ENCODE results near the gene SP3. TPM values are rescaled to one million over a fixed set of nuclear protein-coding genes. Genes with fewer than 3 reads are reported as not detected.

Gene SP3
- 100 to 1,000 TPM in 1 of 4 donors, 10 to 100 TPM in 3; 69.3 to 175 (median 82.9) TPM for total RNA-seq

- DNase-seq (ENCODE audit: low spot score) (peak; percentile 88), ATAC-seq (ENCODE audit: low FRiP score) (peak; percentile 92)
- TF ChIP-seq, protein P1, sequence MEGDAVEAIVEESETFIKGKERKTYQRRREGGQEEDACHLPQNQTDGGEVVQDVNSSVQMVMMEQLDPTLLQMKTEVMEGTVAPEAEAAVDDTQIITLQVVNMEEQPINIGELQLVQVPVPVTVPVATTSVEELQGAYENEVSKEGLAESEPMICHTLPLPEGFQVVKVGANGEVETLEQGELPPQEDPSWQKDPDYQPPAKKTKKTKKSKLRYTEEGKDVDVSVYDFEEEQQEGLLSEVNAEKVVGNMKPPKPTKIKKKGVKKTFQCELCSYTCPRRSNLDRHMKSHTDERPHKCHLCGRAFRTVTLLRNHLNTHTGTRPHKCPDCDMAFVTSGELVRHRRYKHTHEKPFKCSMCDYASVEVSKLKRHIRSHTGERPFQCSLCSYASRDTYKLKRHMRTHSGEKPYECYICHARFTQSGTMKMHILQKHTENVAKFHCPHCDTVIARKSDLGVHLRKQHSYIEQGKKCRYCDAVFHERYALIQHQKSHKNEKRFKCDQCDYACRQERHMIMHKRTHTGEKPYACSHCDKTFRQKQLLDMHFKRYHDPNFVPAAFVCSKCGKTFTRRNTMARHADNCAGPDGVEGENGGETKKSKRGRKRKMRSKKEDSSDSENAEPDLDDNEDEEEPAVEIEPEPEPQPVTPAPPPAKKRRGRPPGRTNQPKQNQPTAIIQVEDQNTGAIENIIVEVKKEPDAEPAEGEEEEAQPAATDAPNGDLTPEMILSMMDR (IDR thresholded peaks at IDR 0.05), result no peak
Measured at GRCh38 chr2:173965372-173966025, at the start of gene SP3. TSS of gene SP3 (minus strand) at chr2:173965373. CDS start at chr2:173965171, 202 bp downstream.

DNA sequence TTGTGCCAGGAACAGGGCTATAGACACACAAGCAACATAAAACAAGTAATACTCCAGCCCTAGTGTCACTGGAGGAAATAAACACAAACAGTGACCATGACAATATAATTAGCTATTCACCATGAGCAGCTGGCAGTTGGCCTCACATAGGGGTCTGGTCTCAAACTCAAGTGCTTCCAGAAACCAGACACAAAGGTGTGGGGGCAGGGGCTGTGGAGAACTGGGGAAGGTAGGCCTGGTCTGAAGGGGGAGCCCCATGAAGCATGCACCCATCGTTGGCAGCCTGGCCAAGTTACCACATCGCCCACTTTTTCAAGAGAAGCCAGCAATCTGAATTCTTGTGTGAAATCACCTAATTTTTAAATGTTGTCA is 49.5 kb upstream of the SP3 start:
- no peak for ATAC-seq (ENCODE audit: low FRiP score)
- no peak for DNase-seq (ENCODE audit: low spot score)
- TF ChIP-seq, protein P1 (IDR thresholded peaks at IDR 0.05), result no peak

DNA sequence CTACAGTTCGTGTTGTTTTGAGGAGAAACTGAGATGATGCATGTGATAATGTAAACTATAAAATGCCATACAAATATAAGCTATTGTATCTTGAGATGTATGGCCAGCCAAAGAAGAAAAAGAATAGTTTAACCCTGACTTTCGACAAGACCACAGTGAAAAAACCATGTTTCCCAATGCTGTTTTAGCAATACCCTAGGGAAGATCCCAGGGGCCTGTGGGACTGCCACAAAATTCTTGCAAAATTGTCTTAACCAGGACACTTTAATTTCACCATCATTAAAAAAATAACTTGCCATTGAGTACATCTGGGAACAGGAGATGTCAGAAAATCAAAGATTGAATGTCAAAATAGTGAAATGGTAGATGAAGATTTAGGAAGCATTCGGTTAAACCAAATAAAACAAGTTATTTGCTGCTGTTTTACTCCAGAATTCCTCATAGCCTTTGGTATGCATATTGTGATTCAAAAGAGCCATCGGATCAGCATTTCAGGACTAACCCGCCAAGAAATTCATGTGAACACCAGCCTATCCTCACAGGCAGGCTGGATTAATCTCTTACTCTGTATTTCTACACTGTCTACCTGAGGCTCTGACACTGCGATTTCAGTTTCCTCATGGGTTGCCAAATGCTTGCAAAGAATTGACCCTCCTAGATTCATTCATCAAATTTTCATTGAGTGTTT is 49.0 kb upstream of the SP3 start:
- TF ChIP-seq, protein P1 (IDR thresholded peaks at IDR 0.05), result no peak
- ATAC-seq (ENCODE audit: low FRiP score), result no peak
- no peak for DNase-seq (ENCODE audit: low spot score)

DNA sequence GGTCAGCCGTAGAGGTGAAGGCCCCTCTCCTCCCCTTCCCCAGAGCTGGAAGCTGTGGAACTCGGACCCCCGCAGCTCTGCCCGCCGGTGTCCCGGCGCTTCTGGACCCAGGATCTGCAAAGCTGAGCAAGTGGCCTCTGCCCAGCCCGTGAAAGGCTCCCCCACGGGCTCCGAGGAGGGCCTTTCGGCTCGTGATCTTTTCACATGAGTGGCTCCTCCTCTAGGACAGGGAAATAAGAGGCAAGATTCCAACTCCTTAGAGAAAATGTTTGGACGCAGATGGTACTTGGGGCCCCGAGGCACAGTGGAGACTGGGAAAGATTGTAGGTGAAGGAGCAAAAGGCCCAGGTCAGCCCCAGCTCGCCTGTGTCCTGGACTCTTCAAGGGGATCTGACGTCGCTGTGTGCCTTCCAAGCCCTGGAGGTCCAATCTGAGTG is 48.2 kb upstream of the SP3 start:
- peak; percentile 37 for ATAC-seq (ENCODE audit: low FRiP score)
- no peak for DNase-seq (ENCODE audit: low spot score)
- TF ChIP-seq, protein P1 (IDR thresholded peaks at IDR 0.05), result no peak

GRCh38 chr2:174012347-174013314 is 47.5 kb upstream of the SP3 start:
- TF ChIP-seq, protein P1 (IDR thresholded peaks at IDR 0.05), result no peak
- ATAC-seq (ENCODE audit: low FRiP score) (peak; percentile 81), DNase-seq (ENCODE audit: low spot score) (no peak)

DNA sequence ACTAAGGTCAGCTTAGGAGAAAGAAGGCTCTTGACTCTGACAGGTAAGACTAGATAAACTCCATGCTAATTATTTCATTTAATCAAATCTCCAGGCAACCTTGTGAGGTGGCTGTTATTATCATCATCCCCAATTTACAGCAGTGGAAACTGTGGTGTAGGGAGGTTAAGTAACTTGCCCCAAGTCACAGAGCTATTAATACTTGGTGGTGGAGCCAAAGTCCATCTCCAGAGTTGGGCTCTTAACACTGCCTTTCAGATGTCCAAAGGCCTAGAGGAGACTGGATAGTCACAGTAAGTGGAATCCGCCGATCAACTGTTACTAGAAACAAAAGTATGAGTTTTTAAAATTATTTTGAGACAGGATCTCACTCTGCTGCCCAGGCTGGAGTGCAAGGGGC is 46.6 kb upstream of the SP3 start:
- ATAC-seq (ENCODE audit: low FRiP score), result no peak
- TF ChIP-seq, protein P1 (IDR thresholded peaks at IDR 0.05), result no peak
- DNase-seq (ENCODE audit: low spot score), result no peak
